Measurements from ENCODE around the gene GTF2H1.

The GTF2H1 gene

DNA sequence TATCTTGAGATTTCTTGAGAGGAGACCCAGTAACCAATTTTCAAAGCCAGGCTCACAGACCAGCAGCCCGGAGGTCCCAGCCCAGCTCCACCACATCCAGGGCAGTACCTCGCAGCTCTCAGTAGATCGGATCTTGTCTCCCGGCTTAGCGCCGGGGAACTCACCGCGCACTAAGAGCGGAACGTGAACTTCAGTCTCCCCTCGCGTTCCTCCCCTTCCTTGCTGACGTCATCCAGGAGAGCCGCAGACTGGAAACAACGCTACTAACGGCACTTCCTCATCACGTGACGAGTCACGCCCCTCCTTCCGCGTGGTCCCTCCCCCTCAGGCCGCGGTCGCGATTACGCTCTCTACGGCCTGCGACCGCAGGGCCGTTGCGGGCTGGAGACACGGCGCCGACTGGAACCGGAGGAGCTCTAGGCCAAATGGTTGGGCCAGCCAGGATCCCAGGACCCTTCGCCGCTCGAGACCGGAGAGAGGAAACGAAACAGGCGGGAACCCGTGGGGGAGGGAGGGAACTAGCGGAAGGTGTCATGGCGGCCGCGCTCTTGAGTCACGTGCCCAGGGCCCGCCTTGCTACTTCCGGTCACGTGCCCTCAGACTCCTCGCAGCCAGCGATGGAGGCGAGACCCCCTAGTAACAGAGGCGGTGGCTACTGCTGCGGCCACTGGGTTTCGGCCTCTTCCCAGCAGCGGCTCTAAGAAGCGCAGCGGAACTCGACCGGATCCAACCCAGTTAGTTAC is at the start of gene GTF2H1, which contains the start of gene HPS5:
GTF2H1 (plus strand) TSS at position 599 of the 743 bp plus-strand sequence. CDS start 10,508 bp downstream, outside the sequence.
HPS5 (minus strand) TSS at position 172 of the 743 bp plus-strand sequence. CDS start 4,282 bp downstream, outside the sequence.
- peak; percentile 99 for DNase-seq (ENCODE audit: low spot score)

DNA sequence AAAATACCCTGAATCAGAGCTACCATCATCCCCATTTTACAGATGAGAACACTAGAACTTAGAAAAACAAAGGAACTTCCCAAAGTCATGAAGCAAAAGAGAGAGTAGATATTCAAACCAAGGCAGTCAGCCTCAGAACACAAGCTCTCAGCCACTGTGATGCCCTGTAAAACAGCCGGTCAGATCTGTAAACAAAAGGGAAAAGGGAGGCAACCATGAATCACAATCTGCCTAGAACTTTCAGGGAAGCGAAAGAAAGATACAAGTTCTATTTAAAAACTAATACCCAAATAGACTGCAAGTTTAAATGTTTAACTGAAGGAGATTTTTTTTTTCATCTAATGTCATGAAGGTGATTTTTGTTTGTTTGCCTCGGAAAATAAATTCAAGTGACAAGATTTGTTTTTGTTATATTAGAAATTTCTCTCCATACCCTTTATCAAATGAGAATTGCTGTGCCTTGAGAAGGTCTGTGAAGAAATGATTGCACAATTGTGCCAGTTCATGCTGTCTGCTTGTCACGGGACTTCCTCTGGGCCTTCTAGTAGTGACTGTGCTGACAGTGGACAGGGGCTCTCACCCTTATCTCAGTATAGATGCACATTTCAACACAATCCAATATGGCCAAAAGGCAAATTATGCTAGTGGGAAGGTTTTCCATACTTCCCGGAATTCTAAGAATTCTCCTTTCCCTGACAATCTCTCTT is 44.6 kb upstream of the GTF2H1 start:
- no peak for DNase-seq (ENCODE audit: low spot score)

DNA sequence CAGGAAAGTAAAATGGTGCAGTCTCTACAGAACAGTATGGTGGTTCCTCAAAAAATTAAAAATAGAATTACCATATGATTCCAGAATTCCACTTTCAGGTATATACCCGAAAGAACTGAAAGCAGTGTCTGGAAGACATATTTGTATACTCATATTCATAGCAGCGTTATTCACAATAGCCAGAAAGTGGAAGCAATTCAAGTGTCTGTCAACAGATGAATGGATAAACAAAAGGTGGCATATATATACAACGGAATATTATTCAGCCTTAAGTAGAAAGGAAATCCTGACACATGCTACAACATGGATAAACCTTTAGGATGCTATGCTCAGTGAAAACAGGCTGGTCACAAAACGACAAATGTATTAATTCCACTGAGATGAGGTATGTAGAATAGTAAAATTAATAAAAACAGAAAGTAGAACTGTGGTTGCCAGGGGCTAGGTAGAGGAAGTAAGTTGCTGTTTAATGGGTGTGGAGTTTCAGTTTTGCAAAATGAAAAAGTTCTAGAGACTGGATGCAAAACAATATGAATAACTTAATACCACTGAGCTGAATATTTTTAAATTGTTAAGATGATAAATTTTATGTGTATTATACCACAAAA is 41.8 kb upstream of the GTF2H1 start:
- no peak for DNase-seq (ENCODE audit: low spot score)

DNA sequence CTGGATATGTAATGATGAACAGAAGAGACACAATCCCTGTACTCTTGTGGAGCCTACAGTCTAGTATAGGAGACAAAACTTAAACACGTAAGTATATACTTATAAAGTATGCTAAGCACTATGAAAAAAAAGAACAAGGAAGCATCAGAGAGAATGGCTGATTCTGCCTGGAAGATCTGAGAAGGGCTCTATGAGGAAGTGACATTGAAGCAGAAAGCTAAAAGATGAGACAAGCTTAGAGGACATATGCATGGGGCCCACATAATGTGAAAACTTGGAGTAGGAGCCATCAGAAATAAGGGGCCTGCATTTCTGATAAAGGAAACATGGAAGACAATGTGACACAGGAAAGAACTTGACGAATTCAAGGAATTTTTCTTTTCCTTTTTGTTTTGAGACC is 39.7 kb upstream of the GTF2H1 start:
- no peak for DNase-seq (ENCODE audit: low spot score)

DNA sequence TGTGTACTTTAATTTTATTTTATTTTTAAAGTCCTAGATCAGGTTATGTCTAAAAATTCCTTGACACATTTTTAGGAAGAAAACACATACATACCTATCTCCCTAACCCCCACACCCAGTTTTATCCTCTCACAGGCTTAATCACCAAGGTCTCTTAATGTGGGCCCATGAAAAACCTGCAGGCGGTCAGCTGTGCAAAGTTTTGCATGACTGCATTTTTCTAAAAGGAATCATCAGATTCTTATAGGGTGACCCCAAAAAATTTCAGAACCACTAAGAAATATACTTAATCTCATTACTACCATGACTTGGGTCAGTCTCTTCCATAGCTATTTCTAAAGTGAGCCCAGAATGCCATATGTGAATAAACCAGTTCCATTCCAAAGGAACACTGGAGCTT is 36.5 kb upstream of the GTF2H1 start:
- DNase-seq (ENCODE audit: low spot score) = no peak

DNA sequence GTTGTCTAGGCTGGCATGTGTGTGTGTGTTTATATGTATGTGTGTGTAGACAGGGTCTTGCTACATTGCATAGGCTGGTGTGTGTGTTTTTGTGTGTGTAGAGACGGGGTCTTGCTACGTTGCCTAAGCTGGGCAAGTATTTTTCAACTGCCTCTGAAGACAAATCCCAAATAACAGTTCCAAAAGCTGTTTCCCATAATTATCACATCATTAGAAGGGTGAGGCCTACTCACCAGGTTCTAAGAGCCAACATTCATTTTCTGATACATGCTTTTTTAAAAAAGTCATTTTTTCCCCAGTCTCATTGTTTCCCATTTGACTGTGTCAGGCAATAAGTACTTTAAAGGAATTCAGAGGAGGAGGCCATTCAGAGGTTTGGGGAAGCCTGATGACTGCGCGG is 33.5 kb upstream of the GTF2H1 start:
- DNase-seq (ENCODE audit: low spot score) = no peak

DNA sequence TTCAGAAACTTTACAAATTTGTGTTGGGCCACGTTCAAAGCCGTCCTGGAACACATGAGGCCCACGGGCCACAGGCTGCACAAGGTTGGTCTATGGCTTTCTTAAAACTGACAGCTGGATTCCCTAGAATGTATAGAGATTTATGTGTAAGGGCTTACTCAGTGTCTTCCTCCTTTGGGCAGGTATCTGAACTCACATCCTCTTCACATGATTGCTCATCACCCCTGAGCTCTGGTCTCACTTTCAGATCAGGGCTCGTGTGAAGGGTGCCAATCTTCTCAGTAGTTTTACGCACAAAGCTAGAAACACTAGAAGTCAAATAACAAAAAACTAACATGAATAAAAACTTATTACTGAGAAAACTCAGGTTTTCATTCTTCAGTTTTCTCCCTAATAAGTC is 27.5 kb upstream of the GTF2H1 start:
- DNase-seq (ENCODE audit: low spot score) = no peak

DNA sequence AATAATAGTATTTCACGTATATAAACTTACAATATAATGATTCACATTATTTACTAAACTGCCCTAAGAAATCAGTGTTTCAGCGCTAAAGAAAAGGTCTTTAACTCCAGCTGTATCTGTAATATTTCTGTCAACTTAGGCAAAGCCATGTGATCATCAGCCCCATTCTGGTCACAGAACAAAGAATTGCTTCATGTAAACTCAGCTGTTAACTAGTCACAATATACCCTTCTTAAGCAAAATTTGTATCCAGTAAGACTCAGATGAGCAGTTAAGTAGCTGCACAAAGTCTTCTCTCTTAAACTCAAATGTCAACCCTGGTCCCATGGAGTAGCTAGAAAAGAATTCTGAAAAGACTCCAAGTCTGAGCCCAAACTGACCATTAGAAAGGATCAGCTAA is 27.1 kb upstream of the GTF2H1 start:
- DNase-seq (ENCODE audit: low spot score) = no peak

DNA sequence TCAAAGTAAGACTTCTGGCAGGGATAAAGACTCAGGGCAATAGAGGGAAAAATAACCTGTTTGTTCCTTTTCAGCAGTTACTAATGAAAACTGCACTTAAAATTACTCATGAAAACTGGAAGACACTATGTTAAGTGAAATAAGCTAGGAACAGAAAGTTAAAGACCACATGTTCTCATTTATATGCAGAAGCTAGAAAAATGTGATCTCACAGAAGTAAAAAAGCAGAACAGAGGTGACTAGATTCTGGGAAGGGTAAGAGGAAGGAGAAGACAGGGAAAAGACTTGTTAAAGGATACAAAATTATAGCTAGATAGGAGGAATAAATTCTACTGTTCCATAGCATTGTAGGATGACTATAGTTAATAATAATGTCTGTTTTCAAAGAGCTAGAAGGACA is 22.6 kb upstream of the GTF2H1 start:
- no peak for DNase-seq (ENCODE audit: low spot score)

DNA sequence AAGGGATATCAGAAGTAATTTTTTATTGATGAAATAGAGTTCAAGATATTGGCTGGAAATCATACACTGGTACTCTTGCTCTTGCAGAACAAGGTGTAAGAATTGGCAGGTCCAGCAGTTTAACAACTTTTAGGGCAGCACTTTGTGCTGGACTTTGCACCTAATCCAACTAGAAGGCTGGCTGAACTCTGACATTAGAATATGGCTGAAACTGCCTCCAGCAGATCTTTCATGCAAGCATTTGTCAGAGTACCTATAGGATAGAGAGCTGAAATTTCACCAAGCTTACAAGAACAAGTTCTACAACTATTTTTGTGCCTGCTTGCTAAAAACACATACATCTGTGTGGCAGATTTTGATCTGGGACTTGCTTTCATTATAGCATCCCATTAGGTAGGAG is 17.6 kb upstream of the GTF2H1 start:
- DNase-seq (ENCODE audit: low spot score) = no peak

DNA sequence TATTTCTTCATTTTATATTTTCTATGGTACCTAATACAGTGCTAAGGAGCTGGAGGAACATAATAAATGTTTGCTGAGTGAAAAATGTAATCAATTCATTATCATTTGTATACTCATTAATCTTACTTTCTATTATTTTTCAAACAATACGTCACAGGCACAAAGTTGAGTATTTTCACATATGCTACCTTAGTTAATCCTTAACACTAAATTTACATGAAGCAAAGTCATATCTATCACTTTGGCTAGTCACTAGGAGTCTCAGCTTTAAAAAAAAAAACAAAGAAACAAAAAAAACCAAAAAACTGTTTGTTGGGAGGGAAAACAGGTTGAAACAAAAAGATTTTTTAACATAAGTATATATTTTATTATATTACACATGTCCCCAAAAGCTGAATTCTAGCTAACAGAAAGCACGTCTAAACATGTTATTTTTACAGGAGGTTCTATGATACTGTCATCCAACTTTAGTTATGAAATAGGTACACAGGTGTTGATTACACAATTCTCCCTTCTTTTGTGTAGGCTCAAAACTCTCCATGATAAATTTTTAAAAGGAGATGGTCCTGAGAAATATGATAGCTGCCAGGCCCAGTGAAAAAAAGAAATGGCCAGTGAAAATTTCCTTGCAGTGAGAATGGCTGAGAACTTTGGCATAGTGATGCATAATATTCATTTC is 14.8 kb upstream of the GTF2H1 start:
- no peak for DNase-seq (ENCODE audit: low spot score)

DNA sequence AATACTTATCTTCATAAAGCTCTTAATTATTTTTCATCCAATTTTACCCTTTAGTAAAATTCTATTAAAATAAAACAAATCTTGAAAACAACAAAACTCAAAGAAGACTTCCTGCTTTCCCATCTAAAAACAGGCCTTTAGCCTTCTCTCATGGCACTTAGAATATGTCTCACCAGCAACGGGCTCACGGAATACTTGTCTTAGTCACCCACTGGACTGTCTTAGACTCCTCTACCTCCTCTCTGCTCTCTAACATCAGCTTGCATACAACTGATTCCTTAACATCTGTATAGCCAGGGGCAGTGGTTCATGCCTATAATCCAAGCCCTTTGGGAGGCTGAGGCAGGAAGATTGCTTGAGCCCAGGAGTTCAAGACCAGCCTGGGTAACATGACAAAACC is 14.1 kb upstream of the GTF2H1 start:
- no peak for DNase-seq (ENCODE audit: low spot score)

DNA sequence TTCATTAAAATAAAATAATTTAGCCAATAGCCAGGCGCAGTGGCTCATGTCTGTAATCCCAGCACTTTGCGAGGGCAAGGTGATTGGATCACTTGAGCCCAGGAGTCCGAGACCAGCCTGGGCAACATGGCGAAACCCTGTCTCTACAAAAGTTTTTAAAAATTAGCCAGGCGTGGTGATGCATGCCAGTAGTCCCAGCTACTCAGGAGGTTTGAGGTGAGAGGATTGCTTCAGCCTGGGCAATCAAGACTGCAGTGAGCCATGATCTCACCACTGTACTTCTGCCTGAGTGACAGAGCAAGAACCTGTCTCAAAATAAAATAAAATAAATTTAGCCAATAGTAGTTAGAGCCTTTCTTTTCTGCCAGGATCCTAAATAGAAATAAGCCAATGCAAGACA is 12.7 kb upstream of the GTF2H1 start:
- DNase-seq (ENCODE audit: low spot score) = no peak

DNA sequence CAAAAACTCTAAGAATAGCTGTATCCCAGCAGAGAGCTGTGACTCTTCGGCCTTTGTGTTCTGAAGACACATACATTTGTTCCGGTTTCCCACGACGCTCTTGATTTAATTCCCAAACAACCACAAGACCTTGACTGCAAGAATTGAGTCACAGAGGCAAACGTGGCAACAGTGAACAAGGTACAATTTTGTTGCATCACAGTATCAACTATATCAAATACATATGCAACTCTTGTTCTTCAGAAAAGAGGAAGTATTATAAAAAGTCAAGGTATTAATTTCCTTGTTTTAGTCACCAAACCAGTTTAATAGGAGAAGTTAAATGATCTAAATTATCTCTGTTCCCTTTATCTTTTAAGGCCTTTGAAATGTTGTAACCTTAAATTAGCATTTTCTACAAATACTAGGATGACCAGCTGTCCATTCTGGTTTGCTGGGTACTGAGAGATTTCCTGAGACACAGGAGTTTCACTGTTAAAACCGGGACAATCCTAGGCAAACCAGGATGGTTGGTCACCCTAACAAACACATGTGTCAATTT is 11.5 kb upstream of the GTF2H1 start:
- no peak for DNase-seq (ENCODE audit: low spot score)

DNA sequence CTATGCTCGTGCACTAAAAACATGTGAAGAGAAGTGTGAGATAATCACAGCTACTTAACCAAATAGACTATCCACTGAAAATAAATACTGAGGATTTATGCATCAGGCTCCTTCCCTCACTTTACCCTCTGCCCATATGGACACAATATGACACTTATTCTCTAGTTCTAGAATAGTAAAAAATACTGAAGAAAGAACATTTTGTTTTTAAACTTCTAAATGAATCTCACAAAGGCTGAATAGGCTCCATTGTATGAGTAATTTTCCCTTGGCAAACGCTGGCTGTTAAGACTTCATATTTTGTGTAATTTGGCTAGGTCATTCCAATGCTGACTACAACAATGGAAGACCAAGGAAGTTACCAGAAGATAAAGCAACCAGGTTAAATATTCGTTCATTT is 10.4 kb upstream of the GTF2H1 start:
- no peak for DNase-seq (ENCODE audit: low spot score)

DNA sequence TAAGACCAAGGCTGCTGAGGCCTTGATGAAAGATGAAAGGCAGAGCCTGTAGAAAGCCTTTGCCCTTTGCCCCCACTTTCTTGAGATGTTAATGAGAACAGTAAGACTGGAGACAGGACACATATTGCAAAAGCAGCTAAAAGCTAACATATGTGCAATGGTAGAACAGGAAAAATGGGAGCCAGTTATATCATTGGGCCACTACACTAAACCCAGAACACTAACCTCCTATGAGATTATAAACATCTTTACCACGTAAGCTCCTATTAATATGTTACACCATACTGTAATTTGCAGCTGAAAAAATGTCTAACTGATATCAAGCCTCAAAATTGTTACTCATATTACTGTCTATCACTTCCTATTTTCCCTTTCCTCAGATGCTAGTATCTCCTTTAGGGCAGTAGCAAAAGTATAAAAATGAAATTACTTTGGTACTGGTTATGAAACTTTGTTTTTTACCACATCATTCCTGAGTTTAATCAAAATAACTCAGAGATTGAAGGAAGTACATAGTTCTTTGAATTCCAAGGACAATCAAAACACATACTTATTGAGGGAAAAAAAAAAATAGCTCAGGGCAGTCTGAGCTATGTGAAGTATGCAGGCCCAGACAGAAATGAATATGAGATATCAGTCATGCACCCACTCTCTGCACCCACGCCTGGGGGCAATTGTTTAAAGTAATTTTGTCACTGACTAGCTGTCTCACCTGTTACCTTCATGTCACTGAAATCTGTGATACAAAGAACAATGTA is 9.5 kb upstream of the GTF2H1 start:
- DNase-seq (ENCODE audit: low spot score) = no peak

DNA sequence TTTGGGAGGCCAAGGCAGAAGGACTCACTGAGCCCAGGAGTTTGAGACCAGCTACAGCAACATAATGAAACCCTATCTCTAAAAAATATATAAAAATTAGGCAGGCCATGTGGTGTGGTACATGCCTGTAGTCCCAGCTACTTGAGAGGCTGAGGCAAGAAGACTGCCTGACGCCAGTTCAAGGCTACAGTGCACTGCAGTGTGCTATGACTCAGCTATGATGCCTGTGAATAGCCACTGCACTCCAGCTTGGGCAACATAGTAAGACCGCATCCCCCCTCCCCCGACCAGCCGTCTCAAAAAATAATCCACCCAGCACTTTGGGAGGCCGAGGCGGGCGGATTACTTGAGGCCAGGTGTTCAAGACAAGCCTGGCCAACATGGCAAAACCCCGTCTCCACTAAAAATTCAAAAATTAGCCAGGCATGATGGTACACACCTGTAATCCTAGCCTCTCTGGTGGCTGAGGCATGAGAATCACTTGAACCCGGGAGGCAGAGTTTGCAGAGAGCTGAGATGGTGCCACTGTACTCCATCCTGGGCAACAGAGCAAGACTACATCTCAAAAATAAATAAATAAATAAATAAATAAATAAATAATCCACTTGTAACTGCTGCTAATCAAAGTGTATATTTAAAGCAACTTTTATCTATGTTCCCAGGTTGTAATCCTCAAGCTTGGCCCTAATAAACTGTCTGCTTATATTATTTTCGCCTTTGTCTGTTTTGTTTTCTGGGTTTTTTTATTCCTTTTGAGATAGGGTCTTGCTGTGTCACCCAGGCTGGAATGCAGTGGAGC is 8.2 kb upstream of the GTF2H1 start:
- no peak for DNase-seq (ENCODE audit: low spot score)

DNA sequence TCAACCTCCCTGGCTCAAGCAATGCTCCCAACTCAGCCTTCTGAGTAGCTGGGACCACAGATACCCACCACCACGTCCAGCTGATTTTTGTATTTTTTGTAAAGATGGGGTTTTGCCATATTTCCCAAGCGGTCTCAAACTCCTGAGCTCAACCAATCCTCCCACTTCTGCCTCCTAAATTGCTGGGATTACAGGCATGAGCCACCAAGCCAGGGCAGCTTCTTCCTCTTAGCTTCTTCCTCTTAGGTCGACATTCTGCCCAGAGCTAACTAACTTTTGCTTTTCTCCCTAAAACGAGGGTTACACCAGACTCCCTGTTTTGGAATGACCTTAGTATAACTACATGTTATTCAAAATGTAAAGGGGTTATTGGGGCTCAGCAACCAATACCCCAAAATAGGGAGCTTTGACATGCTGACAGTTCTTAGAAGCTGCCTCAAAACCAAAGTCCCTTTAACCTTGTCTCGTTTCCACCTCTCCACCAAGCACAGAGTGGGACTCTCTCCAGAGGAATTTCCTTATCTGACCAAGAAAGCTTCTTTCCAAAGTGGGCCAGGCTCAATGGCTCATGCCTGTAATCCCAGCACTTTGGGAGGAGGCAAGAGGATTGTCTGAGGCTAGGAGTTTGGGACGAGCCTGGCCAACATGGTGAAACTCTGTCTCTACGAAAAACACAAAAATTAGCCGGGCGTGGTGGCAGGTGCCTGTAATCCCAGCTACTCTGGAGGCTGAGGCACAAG is 7.4 kb upstream of the GTF2H1 start:
- no peak for DNase-seq (ENCODE audit: low spot score)

DNA sequence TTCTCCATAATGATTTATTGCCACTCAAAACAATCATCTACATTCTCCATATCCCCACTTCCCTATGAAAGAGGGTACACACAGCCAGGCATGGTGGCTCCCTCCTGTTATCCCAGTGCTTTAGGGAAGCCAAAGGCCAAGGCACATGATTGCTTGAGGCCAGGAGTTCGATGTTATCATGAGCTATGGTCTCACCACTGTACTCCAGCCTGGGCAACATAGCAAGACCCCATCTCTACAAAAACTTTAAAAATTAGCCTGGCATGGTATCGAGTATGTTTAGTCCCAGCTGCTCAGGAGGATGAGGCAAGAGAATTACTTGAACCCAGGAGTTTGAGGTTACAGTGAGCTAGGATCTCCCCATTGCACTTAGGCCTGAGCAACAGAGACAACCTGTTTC is 6.5 kb upstream of the GTF2H1 start:
- no peak for DNase-seq (ENCODE audit: low spot score)

DNA sequence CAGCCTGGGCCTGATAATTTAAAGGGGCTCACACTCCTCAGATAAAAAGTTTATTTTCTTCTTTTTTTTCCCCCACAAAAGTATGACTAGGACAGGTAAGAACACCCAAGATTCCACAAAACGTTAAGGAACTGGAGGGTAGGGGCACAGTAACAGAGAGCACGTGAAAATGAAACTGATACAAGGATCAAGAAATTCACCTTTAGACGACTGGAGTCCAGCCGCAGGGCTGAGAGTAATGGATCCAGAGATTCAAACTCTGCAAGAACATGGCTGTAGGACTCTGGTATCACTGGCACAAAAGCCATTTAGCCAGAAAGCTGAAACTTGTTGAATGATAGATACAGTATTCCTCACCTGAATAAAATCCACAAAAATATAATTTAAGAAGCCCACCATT is 4.8 kb upstream of the GTF2H1 start:
- DNase-seq (ENCODE audit: low spot score) = no peak
